GM21360 (cell line): ENCODE data around the gene EBP.
"Not testable (repeated sequence)": the region's sequence is repeated elsewhere in the genome, so short reads cannot be mapped to it uniquely, and the experiment has no call there.

ENCODE experiments used
- ATAC-seq: cut with Tn5 transposase; IDR thresholded peaks from one replicate; pipeline ENCODE4 v1.9.1; 2021; ENCODE audit warnings: mild to moderate bottlenecking, moderate library complexity; ENCODE audit not compliant: unreplicated experiment

The EBP gene

GRCh38 chrX:48492293-48492910 is 29.2 kb upstream of the EBP start:
- no peak for ATAC-seq

- ATAC-seq: no peak
Measured at GRCh38 chrX:48493890-48494364, 27.7 kb upstream of the EBP start.

GRCh38 chrX:48496660-48497059 is 24.9 kb upstream of the EBP start:
- ATAC-seq: no peak

- ATAC-seq: no peak
Measured at GRCh38 chrX:48497871-48498270, 23.7 kb upstream of the EBP start.

- no peak for ATAC-seq
Measured at GRCh38 chrX:48498374-48498809, 23.2 kb upstream of the EBP start.

- no peak for ATAC-seq
Measured at GRCh38 chrX:48504261-48504660, 17.3 kb upstream of the EBP start.

GRCh38 chrX:48505481-48505880 is 16.1 kb upstream of the EBP start:
- no peak for ATAC-seq

GRCh38 chrX:48507246-48507645 is 14.4 kb upstream of the EBP start:
- no peak for ATAC-seq

- ATAC-seq: peak; percentile 72
Measured at GRCh38 chrX:48508400-48509244, 13.0 kb upstream of the EBP start, which contains the start of gene PORCN. PORCN (plus strand) TSS chrX:48508992; CDS start chrX:48509821, 829 bp downstream.

- ATAC-seq: no peak
Measured at GRCh38 chrX:48509245-48509590, 12.4 kb upstream of the EBP start.

GRCh38 chrX:48509619-48510018 is 12.0 kb upstream of the EBP start:
- no peak for ATAC-seq

- no peak for ATAC-seq
Measured at GRCh38 chrX:48511560-48511959, 10.0 kb upstream of the EBP start.

GRCh38 chrX:48512371-48512935 is 9.2 kb upstream of the EBP start:
- no peak for ATAC-seq

GRCh38 chrX:48513670-48514069 is 7.9 kb upstream of the EBP start:
- ATAC-seq: no peak

- no peak for ATAC-seq
Measured at GRCh38 chrX:48514126-48514806, 7.3 kb upstream of the EBP start.

GRCh38 chrX:48514868-48515460 is 6.6 kb upstream of the EBP start:
- ATAC-seq: no peak

GRCh38 chrX:48515842-48516241 is 5.8 kb upstream of the EBP start:
- ATAC-seq: no peak

GRCh38 chrX:48516285-48516684 is 5.3 kb upstream of the EBP start:
- no peak for ATAC-seq

GRCh38 chrX:48516987-48517386 is 4.6 kb upstream of the EBP start:
- ATAC-seq: no peak

- not testable (repeated sequence) for ATAC-seq
Measured at GRCh38 chrX:48519481-48519880, 2.1 kb upstream of the EBP start.

- ATAC-seq: no peak
Measured at GRCh38 chrX:48520455-48520854, 1.2 kb upstream of the EBP start.
